ENCODE results near the gene ZNF112.

GRCh38 chr19:44374789-44375188, 18.3 kb upstream of the ZNF112 start:
- TF ChIP-seq CTCF (conservative IDR thresholded peaks at IDR 0.05; ENCODE audit: low read depth, low read length) (no peak), EZH2 (IDR thresholded peaks at IDR 0.05; ENCODE audit: borderline replicate concordance, low read depth, low read length, poor library complexity, severe bottlenecking) (no peak)
